IMR-90 (cell line): ENCODE data around the gene SPATA18. TPM values are rescaled to one million over a fixed set of nuclear protein-coding genes. Genes with fewer than 3 reads are reported as not detected.

Source experiments
- ATAC-seq: fragments of 200-7000 bp; cut with Tn5 transposase; 2 replicates; pipeline ENCODE4 v1.9.1; 2020; ENCODE audit warnings: low read depth, mild to moderate bottlenecking, moderate library complexity
- BruUV-seq: library from RNA; stranded (reverse); fragments of 400-500 nt; replicated peaks from 2 replicates; lab custom pipeline; 2021; lab: Mats Ljungman, UMichigan
- CTCF ChIA-PET: fragments of 300-600 bp; formaldehyde crosslinking; extraction: SDS; loops from one replicate; lab custom pipeline; 2021; ENCODE audit warnings: antibody characterized with exemption; lab: Yijun Ruan, JAX
- POLR2A ChIA-PET: fragments of 300-600 bp; sonication (Branson Sonifier 250); formaldehyde crosslinking; loops from one replicate; lab custom pipeline; 2022; ENCODE audit warnings: antibody characterized with exemption; ENCODE audit not compliant: unreplicated experiment; lab: Charles Lee
- DNase-seq: peaks from one replicate; pipeline ENCODE4 v3.0.0; 2013
- H2AFZ ChIP-seq: replicated peaks from 2 replicates; pipeline ENCODE3; 2013; ENCODE audit warnings: low read length, mild to moderate bottlenecking; ENCODE audit not compliant: poor library complexity
- H2AK5ac ChIP-seq: 2 replicates; pipeline ENCODE4 v1.6.1; 2013; ENCODE audit warnings: low read depth, low read length, inconsistent platforms
- H2AK9ac ChIP-seq: replicated peaks from 2 replicates; pipeline ENCODE3; 2013; ENCODE audit warnings: mild to moderate bottlenecking, low read depth, low read length, moderate library complexity; ENCODE audit not compliant: poor library complexity
- H2BK120ac ChIP-seq: 2 replicates; pipeline ENCODE4 v1.6.1; 2013; ENCODE audit warnings: low read depth, low read length, inconsistent platforms
- H2BK15ac ChIP-seq: 3 replicates; pipeline ENCODE4 v1.6.1; 2013; ENCODE audit warnings: low read depth, low read length, inconsistent platforms
- H2BK20ac ChIP-seq: 2 replicates; pipeline ENCODE4 v1.6.1; 2013; ENCODE audit warnings: low read depth, mild to moderate bottlenecking, inconsistent platforms, low read length, moderate library complexity
- H2BK5ac ChIP-seq: 2 replicates; pipeline ENCODE4 v1.6.1; 2013; ENCODE audit warnings: mild to moderate bottlenecking, low read depth, low read length, inconsistent platforms; ENCODE audit not compliant: poor library complexity, severe bottlenecking
- H3K14ac ChIP-seq: replicated peaks from 2 replicates; pipeline ENCODE4 v1.6.1; 2013; ENCODE audit warnings: low read depth, low read length, inconsistent platforms
- H3K18ac ChIP-seq: 2 replicates; pipeline ENCODE4 v1.6.1; 2013; ENCODE audit warnings: low read depth, low read length, control low read depth
- H3K23ac ChIP-seq: 2 replicates; pipeline ENCODE4 v1.6.1; 2013; ENCODE audit warnings: low read depth, low read length, inconsistent platforms
- H3K27ac ChIP-seq: 2 replicates; pipeline ENCODE4 v1.5.1; 2013; ENCODE audit warnings: mild to moderate bottlenecking, control low read depth, low read length; ENCODE audit not compliant: insufficient read depth
- H3K27me3 ChIP-seq: 2 replicates; pipeline ENCODE4 v1.6.1; 2013; ENCODE audit warnings: low read length; ENCODE audit not compliant: control insufficient read depth, insufficient read depth
- H3K36me3 ChIP-seq: 2 replicates; pipeline ENCODE4 v1.6.1; 2013; ENCODE audit warnings: low read length, mixed read lengths; ENCODE audit not compliant: control insufficient read depth, insufficient read depth
- H3K4ac ChIP-seq: 2 replicates; pipeline ENCODE4 v1.6.1; 2013; ENCODE audit warnings: low read depth, low read length, inconsistent platforms
- H3K4me1 ChIP-seq: 2 replicates; pipeline ENCODE4 v1.6.1; 2013; ENCODE audit warnings: low read length, mixed read lengths; ENCODE audit not compliant: control insufficient read depth, insufficient read depth
- H3K4me2 ChIP-seq: 2 replicates; pipeline ENCODE4 v1.6.1; 2013; ENCODE audit warnings: low read depth, mild to moderate bottlenecking, control low read depth, low read length, moderate library complexity
- H3K4me3 ChIP-seq: 2 replicates; pipeline ENCODE4 v1.5.1; 2013; ENCODE audit warnings: low read depth, mild to moderate bottlenecking, control low read depth, low read length, moderate library complexity; ENCODE audit not compliant: insufficient read depth
- H3K56ac ChIP-seq: 2 replicates; pipeline ENCODE4 v1.6.1; 2013; ENCODE audit warnings: low read length, inconsistent platforms; ENCODE audit not compliant: insufficient read depth; ENCODE audit errors: extremely low read depth
- H3K79me1 ChIP-seq, 2 experiments: 2 replicates each; pipeline ENCODE4 v1.6.1; 2013; ENCODE audit warnings: low read length in 2 of 2, inconsistent platforms in 1 of 2, low read depth in 1 of 2
- H3K9ac ChIP-seq: 2 replicates; pipeline ENCODE4 v1.6.1; 2013; ENCODE audit warnings: low read depth, low read length, control low read depth
- H3K9me1 ChIP-seq: 2 replicates; pipeline ENCODE4 v1.6.1; 2013; ENCODE audit warnings: low read length, inconsistent platforms; ENCODE audit not compliant: insufficient read depth
- H3K9me3 ChIP-seq: 2 replicates; pipeline ENCODE4 v1.6.1; 2013; ENCODE audit warnings: low read length; ENCODE audit not compliant: control insufficient read depth, insufficient read depth
- H4K20me1 ChIP-seq: 2 replicates; pipeline ENCODE4 v1.6.1; 2013; ENCODE audit warnings: low read length, inconsistent platforms; ENCODE audit not compliant: insufficient read depth
- H4K5ac ChIP-seq: 2 replicates; pipeline ENCODE4 v1.6.1; 2013; ENCODE audit warnings: mild to moderate bottlenecking, low read depth, low read length, control low read depth
- H4K8ac ChIP-seq, 2 experiments: 2 replicates each; pipeline ENCODE4 v1.6.1; 2013; ENCODE audit warnings: low read depth in 2 of 2, low read length in 2 of 2, control low read depth in 1 of 2, inconsistent platforms in 1 of 2
- H4K91ac ChIP-seq: 2 replicates; pipeline ENCODE4 v1.6.1; 2013; ENCODE audit warnings: low read depth, low read length, inconsistent platforms; ENCODE audit not compliant: insufficient read depth
- CEBPB ChIP-seq: IDR thresholded peaks from 2 replicates; pipeline ENCODE4 v1.6.1; 2012; ENCODE audit warnings: low read depth, low read length, improper control_type of control experiment
- MAZ ChIP-seq: IDR thresholded peaks from 2 replicates; pipeline ENCODE4 v1.6.1; 2012; ENCODE audit warnings: low read depth, mild to moderate bottlenecking, low read length, improper control_type of control experiment, moderate library complexity, borderline replicate concordance
- NFE2L2 ChIP-seq: fragments of 150-350 bp; IDR thresholded peaks from 2 replicates; pipeline ENCODE4 v1.6.1; 2016; ENCODE audit warnings: low read depth, mild to moderate bottlenecking, low read length
- WGBS, 2 experiments: methylation state at CpG; one replicate each; pipeline versions ENCODE4 v1.1.5 to v1.1.7; 2013; ENCODE audit warnings: missing lambda C conversion rate in 2 of 2; ENCODE audit not compliant: insufficient read length in 1 of 2; ENCODE audit errors: extremely low coverage in 2 of 2; 5-methylcytosine and 5-hydroxymethylcytosine counted together
- dilution Hi-C: fragments of 300-500 bp; cut with HindIII; formaldehyde crosslinking; loops from one replicate; pipeline ENCODE4 v1.14.3; 2018; ENCODE audit warnings: low sequenced_read_pairs; ENCODE audit not compliant: unreplicated experiment
- in situ Hi-C: fragments of 300-500 bp; cut with MboI; formaldehyde crosslinking; loops from 3 replicates; pipeline ENCODE4 v1.14.3; 2019; ENCODE audit warnings: low sequenced_read_pairs, inconsistent platforms, mixed read lengths
- intact Hi-C: fragments of 100-400 bp; cut with micrococcal nuclease; formaldehyde crosslinking; loops from 2 replicates; pipeline ENCODE4 v1.10.0; 2022
- polyA plus RNA-seq, 3 experiments: library from polyadenylated mRNA; depleted of rRNA; stranded (reverse); fragments of >200 nt; gene quantifications; 2 replicates each; pipeline ENCODE4 v1.2.3, GENCODE V29; 2012; ENCODE audit warnings: low replicate concordance in 1 of 3
- total RNA-seq: library from RNA; depleted of rRNA; stranded (reverse); fragments of >200 nt; gene quantifications from 2 replicates; pipeline ENCODE4 v1.2.3, GENCODE V29; 2012

Gene SPATA18
- total and polyA plus RNA-seq, 2 of the 4 experiments (the other 2 are of a cell fraction) = 3.0 to 4.7 TPM

DNA sequence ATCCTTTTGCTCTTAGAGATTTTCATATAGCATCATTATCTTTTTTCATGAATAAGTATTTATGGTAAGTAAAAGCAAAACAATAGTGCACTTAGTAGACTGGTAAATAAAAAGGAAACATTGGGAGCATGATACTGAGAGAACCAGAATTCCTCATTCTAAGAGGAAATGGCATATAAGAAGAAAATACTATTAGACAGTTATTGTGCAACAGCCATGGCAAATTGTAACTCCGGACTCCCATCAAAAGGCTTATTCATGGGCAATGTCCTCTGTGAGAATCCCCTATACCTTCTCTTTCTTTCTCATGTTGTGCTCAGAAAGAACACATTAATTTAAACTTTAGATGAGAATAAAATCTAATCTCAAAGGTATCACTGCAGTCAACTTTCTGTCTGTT lies 42.4 kb downstream of the SPATA18 start:
- H2BK120ac ChIP-seq = no peak overlapping the region
- no peak overlapping the region for H3K4me3 ChIP-seq
- no peaks in the 10 kb centered on the region for H4K20me1 ChIP-seq
- no peak overlapping the region for H3K4ac ChIP-seq
- in situ Hi-C loops (loop anchor here (25.0 kb wide), 1 partner anchor 94 kb away; no protein-coding TSS in a partner anchor), intact Hi-C loops (loop anchor here (5.0 kb wide), 1 partner anchor 41 kb away; the partner anchor contains the start of gene SPATA18), dilution Hi-C loops (no loop called here)
- POLR2A ChIA-PET = no interaction called here
- H3K18ac ChIP-seq = no peak overlapping the region
- H2BK20ac ChIP-seq = no peak overlapping the region
- no peaks in the 10 kb centered on the region for H3K9me3 ChIP-seq
- no peaks in the 10 kb centered on the region; the same call in 1 of the 2 replicates for H3K4me1 ChIP-seq
- no peak overlapping the region for H2AK5ac ChIP-seq
- H4K8ac ChIP-seq = no peak overlapping the region
- no TSS peak for BruUV-seq
- no peaks in the 10 kb centered on the region for H3K36me3 ChIP-seq
- no peaks in the 10 kb centered on the region for H3K79me1 ChIP-seq
- no peak overlapping the region for H2BK15ac ChIP-seq
- H2AFZ ChIP-seq = no peak overlapping the region
- H3K23ac ChIP-seq = no peak overlapping the region
- no peaks in the 10 kb centered on the region for H3K9me1 ChIP-seq
- no peak overlapping the region for H3K14ac ChIP-seq
- no peak overlapping the region for H2AK9ac ChIP-seq
- ATAC-seq (no peak), DNase-seq (no peak)
- no peak overlapping the region for H3K27ac ChIP-seq
- H3K27me3 ChIP-seq = no peaks in the 10 kb centered on the region
- no CpG with 5 or more reads among the region's 1 CpG for WGBS, 2 experiments
- CTCF ChIA-PET = interaction anchor here (0.5 kb wide), 1 partner anchor 30 kb away, joined by 3 read pairs; no protein-coding TSS in a partner anchor
- H3K56ac ChIP-seq = no peak overlapping the region
- no peak overlapping the region for H4K5ac ChIP-seq
- TF ChIP-seq NFE2L2 = no peak
- TF ChIP-seq CEBPB = peak; percentile 47
- TF ChIP-seq MAZ = no peak
- no peak overlapping the region for H3K4me2 ChIP-seq
- H4K91ac ChIP-seq = no peak overlapping the region
- H3K9ac ChIP-seq = no peak overlapping the region
- H2BK5ac ChIP-seq = no peak overlapping the region
